ENCODE data around the gene LRBA.
A peak's percentile ranks its signal among the peaks of the same experiment; 100 is the strongest.
"Not testable (repeated sequence)": the region's sequence is repeated elsewhere in the genome, so short reads cannot be mapped to it uniquely, and the experiment has no call there.

LRBA gene

GRCh38 chr4:150940123-150940522 is 75.0 kb downstream of the LRBA start:
- DNase-seq: no peak

GRCh38 chr4:150939530-150939929 is 75.6 kb downstream of the LRBA start:
- DNase-seq: no peak

- no peak for DNase-seq
Observed at GRCh38 chr4:150938873-150939499, 76.1 kb downstream of the LRBA start.

- DNase-seq: no peak
Observed at GRCh38 chr4:150938417-150938816, 76.7 kb downstream of the LRBA start.

GRCh38 chr4:150934022-150934421 is 81.1 kb downstream of the LRBA start:
- no peak for DNase-seq

GRCh38 chr4:150931796-150932195 is 83.3 kb downstream of the LRBA start:
- no peak for DNase-seq

- DNase-seq: no peak
Observed at GRCh38 chr4:150931005-150931404, 84.1 kb downstream of the LRBA start.

GRCh38 chr4:150923945-150924344 is 91.1 kb downstream of the LRBA start:
- DNase-seq: no peak

GRCh38 chr4:150921486-150921885 is 93.6 kb downstream of the LRBA start:
- DNase-seq: not testable (repeated sequence)

GRCh38 chr4:150918562-150918961 is 96.5 kb downstream of the LRBA start:
- DNase-seq: not testable (repeated sequence)

GRCh38 chr4:150911326-150911725 is 103.8 kb downstream of the LRBA start:
- DNase-seq: no peak

- peak; percentile 9 for DNase-seq
Observed at GRCh38 chr4:150909116-150909515, 106.0 kb downstream of the LRBA start.

- no peak for DNase-seq
Observed at GRCh38 chr4:150906987-150907633, 108.0 kb downstream of the LRBA start.

- DNase-seq: no peak
Observed at GRCh38 chr4:150904671-150905070, 110.4 kb downstream of the LRBA start.

GRCh38 chr4:150903603-150904002 is 111.5 kb downstream of the LRBA start:
- DNase-seq: no peak

- DNase-seq: no peak
Observed at GRCh38 chr4:150896497-150896896, 118.6 kb downstream of the LRBA start.

- no peak for DNase-seq
Observed at GRCh38 chr4:150890246-150890645, 124.8 kb downstream of the LRBA start.

- no peak for DNase-seq
Observed at GRCh38 chr4:150889306-150889705, 125.8 kb downstream of the LRBA start.

GRCh38 chr4:150888625-150889024 is 126.5 kb downstream of the LRBA start:
- DNase-seq: no peak

GRCh38 chr4:150888217-150888616 is 126.9 kb downstream of the LRBA start:
- DNase-seq: no peak

GRCh38 chr4:150886597-150886996 is 128.5 kb downstream of the LRBA start:
- no peak for DNase-seq

GRCh38 chr4:150884625-150885024 is 130.5 kb downstream of the LRBA start:
- DNase-seq: no peak

GRCh38 chr4:150875367-150875766 is 139.7 kb downstream of the LRBA start:
- no peak for DNase-seq

GRCh38 chr4:150874338-150875226 is 140.5 kb downstream of the LRBA start:
- no peak for DNase-seq

All from CD4-positive, alpha-beta T cell treated with Interleukin-12 subunit alpha and Interleukin-12 subunit beta, for 1 hour (primary cell).